Spleen (tissue), 7 donors: ENCODE measurements around the gene NKD1.

Experiments
- POLR2A ChIP-seq, 3 donors: fragments of 450-650 bp; IDR thresholded peaks; one replicate each; pipeline ENCODE4 v1.5.1; 2017; ENCODE audit warnings: antibody characterized with exemption in 3 of 3, mild to moderate bottlenecking in 1 of 3
- POLR2AphosphoS5 ChIP-seq, 3 donors: sonication (generic); formaldehyde crosslinking; IDR thresholded peaks; one replicate each; pipeline ENCODE4 v1.5.1; 2017; ENCODE audit warnings: antibody characterized with exemption in 3 of 3
- TF ChIP-seq, protein P1 (sequence below), 11 experiments: fragments of 200-600 bp in 7 of 11; fragments of 450-650 bp in 4 of 11; sonication (generic) in 4 of 11; IDR thresholded peaks in 8 of 11; conservative IDR thresholded peaks in 3 of 11; 1 replicate in 7 of 11; 2 replicates in 4 of 11; pipeline versions ENCODE4 v1.4.0 to v1.8.0; 2016 to 2021; ENCODE audit warnings: antibody characterized with exemption in 11 of 11, inconsistent platforms in 4 of 11, mild to moderate bottlenecking in 1 of 11
- donor health status: DM: no; HTN: no; CAD: no; lungs with moderate emphysema.
- donor health status: DM: no; HTN: no; CAD: no.
- donor health status: DM: no; HTN: no; CAD: no.

DNA sequence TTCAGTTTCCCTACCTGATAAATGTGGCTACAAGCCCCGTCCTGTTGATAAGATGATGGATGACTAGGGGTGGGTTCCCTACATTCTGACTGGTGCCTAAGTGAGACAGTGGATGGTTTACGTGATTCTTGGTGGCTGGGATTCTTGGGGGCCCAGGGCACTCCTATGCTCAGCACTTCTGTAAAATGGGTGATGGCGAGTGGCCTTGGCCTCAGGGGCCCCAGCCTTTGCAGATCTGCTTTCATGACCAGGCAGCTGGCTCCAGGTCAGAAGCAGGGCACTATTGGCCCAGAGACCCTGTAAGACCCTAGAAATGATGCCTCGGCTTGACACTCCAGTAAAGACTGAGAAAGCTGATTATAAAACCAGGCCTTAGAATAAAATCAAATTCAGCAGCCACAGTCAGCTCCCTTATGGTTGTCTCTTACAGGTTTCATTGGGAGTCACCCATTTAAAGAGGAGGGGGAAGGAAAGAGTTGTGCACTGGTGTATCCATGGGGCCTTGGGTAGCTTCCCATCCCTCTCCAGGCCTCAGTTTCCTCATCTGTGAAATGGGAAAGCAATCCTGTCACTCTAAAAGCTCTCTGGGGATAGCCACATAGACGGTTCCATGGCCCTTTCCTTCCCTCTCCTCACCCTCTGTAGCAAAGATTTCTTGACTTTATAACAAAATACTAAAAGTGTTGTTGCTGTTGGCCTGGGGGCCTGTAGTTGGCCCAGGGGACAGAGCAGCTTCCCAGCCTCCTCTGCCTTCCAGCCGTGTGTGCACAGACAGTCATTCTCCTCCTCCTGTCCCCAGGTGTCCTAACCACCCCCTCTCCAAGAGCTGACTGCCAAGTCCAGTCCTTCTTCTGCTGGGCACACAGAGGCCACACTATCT is 131.7 kb downstream of the NKD1 start:
- TF ChIP-seq POLR2A (IDR thresholded peaks at IDR 0.05) (no peak), POLR2AphosphoS5 (IDR thresholded peaks at IDR 0.05) (no peak)
- TF ChIP-seq, protein P1, sequence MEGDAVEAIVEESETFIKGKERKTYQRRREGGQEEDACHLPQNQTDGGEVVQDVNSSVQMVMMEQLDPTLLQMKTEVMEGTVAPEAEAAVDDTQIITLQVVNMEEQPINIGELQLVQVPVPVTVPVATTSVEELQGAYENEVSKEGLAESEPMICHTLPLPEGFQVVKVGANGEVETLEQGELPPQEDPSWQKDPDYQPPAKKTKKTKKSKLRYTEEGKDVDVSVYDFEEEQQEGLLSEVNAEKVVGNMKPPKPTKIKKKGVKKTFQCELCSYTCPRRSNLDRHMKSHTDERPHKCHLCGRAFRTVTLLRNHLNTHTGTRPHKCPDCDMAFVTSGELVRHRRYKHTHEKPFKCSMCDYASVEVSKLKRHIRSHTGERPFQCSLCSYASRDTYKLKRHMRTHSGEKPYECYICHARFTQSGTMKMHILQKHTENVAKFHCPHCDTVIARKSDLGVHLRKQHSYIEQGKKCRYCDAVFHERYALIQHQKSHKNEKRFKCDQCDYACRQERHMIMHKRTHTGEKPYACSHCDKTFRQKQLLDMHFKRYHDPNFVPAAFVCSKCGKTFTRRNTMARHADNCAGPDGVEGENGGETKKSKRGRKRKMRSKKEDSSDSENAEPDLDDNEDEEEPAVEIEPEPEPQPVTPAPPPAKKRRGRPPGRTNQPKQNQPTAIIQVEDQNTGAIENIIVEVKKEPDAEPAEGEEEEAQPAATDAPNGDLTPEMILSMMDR (IDR thresholded peaks at IDR 0.05 in 8 of 11, conservative IDR thresholded peaks at IDR 0.05 in 3 of 11) = no peak
